Measurements from ENCODE around the gene DHTKD1. TPM values are rescaled to one million over a fixed set of nuclear protein-coding genes. Genes with fewer than 3 reads are reported as not detected.

Gene DHTKD1
- total RNA-seq, 2 donors from 2014 or later = 18.5 to 40.6 TPM

DNA sequence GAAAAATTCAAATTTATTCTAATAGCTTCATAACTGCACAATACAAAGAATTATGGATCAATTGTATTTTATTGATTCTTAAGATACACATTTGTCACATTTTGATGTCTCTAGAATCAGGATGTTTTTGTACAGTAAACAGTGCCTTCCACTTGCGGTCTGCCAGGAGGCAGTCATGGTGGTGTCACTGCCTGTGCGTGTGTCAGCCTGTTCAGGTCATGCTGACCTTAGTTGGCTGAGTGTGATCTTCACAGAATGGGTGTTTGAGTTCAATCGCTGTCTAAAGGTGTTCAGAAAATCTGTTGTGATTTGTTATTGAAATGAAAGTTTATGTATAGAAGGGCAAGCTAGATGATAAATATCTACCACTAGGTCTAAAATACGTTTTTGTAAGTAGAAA, 81.4 kb downstream of the DHTKD1 start:
- no peaks in the 10 kb centered on the region for H3K9me3 ChIP-seq
- DNase-seq = no peak
- H3K36me3 ChIP-seq = no peaks in the 10 kb centered on the region
- H3K4me1 ChIP-seq = no peaks in the 10 kb centered on the region
- TF ChIP-seq, protein P1, sequence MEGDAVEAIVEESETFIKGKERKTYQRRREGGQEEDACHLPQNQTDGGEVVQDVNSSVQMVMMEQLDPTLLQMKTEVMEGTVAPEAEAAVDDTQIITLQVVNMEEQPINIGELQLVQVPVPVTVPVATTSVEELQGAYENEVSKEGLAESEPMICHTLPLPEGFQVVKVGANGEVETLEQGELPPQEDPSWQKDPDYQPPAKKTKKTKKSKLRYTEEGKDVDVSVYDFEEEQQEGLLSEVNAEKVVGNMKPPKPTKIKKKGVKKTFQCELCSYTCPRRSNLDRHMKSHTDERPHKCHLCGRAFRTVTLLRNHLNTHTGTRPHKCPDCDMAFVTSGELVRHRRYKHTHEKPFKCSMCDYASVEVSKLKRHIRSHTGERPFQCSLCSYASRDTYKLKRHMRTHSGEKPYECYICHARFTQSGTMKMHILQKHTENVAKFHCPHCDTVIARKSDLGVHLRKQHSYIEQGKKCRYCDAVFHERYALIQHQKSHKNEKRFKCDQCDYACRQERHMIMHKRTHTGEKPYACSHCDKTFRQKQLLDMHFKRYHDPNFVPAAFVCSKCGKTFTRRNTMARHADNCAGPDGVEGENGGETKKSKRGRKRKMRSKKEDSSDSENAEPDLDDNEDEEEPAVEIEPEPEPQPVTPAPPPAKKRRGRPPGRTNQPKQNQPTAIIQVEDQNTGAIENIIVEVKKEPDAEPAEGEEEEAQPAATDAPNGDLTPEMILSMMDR (IDR thresholded peaks at IDR 0.05) = no peak
- no peak overlapping the region for H3K4me3 ChIP-seq
- no peak overlapping the region for H3K9ac ChIP-seq (ENCODE audit: low read depth in 2 of 2, low read length in 2 of 2)
- no peak overlapping the region for H3K27ac ChIP-seq
- H3K27me3 ChIP-seq = no peaks in the 10 kb centered on the region
- intact Hi-C loops (cut with DNase I) = no loop called here

DNA sequence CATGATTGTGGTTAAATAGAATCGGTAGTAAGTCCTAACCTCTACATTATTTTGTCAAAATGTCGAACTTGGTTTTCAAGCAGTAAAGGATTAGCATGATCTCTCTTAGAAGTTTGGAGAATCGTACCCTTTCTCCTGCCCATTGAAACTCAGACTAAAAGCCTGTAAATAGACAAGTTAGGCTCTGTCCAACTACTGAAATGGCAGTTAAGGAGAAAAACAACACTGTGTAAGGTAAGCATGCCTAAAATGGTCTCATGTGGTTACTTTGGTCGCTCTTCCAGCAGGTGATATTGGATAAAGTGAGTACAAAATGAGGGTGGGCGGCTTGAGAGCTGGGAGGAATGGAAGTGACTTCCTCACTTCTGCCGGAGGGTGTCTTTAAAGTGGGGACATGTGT, 85.8 kb downstream of the DHTKD1 start:
- intact Hi-C loops (cut with DNase I) = no loop called here
- Histone ChIP-seq H3K4me3 (no peak overlapping the region), H3K9me3 (no peaks in the 10 kb centered on the region), H3K27me3 (no peaks in the 10 kb centered on the region), H3K27ac (no peak overlapping the region), H3K36me3 (peaks cover 8% of the 10 kb centered on the region), H3K9ac (ENCODE audit: low read depth in 2 of 2, low read length in 2 of 2) (no peak overlapping the region), H3K4me1 (no peaks in the 10 kb centered on the region)
- DNase-seq = no peak
- TF ChIP-seq, protein P1 (IDR thresholded peaks at IDR 0.05) = no peak

DNA sequence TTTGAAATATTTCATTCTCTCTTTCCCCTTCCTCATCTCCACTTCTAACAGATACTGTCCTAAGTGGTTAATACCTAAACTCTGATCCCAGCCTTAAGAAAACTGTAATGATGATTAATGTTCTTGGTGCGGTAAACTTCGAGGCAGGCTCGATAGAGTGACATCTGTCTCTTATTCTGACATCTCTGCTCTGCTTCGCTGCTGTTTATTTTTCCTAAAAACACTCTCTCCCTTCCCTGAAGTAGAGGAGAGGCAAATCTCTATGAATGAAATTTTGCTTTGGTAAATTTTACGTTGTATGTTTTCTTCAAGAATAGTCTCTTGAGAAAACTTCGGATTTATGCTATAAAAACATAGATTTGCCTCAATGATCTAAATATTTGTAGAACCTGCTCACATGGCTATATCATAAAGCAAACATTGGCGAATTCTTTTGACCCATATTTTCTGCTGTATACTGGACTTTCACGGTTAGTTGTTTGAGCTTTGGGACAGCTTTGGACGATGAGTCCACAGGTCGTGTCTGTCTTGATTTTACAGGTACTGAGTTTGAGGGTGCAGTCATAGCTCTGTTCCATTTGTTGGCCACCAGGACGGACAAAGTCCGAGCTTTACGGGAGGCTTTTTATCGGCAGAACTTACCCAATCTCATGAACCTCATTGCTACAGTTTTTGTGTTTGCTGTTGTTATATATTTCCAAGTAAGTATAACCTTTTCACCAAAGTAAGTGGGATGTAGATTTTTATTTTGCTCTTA, 87.8 kb downstream of the DHTKD1 start:
- DNase-seq = peak; percentile 28
- Histone ChIP-seq H3K27ac (no peak overlapping the region), H3K27me3 (no peaks in the 10 kb centered on the region), H3K9me3 (no peaks in the 10 kb centered on the region), H3K36me3 (peaks cover 8% of the 10 kb centered on the region), H3K9ac (ENCODE audit: low read depth in 2 of 2, low read length in 2 of 2) (no peak overlapping the region), H3K4me3 (no peak overlapping the region), H3K4me1 (no peaks in the 10 kb centered on the region)
- intact Hi-C loops (cut with DNase I) = no loop called here
- TF ChIP-seq, protein P1 (IDR thresholded peaks at IDR 0.05) = no peak

DNA sequence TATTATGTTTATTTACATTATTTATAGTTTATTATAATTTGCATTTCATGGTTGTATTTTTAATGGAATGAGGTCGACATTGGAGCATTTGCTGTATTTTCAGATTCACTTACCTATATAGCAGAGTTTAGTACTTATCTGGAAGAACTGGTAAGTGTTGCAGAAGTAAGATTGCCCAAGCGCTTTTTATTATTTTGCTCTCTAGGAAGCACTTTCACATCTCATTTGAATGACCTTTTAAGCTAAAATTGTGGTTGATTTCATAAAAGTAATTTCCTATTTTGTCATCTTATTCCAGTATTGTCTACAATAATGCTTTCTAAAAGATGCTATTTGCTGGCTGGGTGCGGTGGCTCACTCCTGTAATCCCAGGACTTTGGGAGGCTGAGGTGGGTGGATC, 89.4 kb downstream of the DHTKD1 start:
- DNase-seq = no peak
- Histone ChIP-seq H3K27me3 (no peaks in the 10 kb centered on the region), H3K4me3 (no peak overlapping the region), H3K9me3 (no peaks in the 10 kb centered on the region), H3K9ac (ENCODE audit: low read depth in 2 of 2, low read length in 2 of 2) (no peak overlapping the region), H3K4me1 (no peaks in the 10 kb centered on the region), H3K27ac (no peak overlapping the region), H3K36me3 (peaks cover 8% of the 10 kb centered on the region)
- TF ChIP-seq, protein P1 (IDR thresholded peaks at IDR 0.05) = no peak
- intact Hi-C loops (cut with DNase I) = no loop called here

DNA sequence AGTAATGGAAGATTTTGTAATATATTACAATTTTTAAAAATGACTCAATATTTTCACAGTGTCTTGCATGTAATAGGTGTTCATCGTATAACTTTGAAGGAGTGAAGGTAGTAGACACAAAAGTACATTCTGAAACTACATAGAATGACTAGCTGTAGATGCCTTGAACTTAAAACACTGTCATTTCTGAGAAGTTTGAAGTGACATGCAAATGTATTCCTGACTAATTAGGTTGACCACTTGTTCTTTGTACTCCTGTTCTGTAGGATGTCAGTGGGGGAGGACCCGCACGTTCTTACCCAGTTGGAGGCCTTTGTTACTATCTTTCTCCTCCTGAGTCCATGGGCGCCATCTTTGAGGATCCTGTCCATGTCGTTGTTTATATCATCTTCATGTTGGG, 91.9 kb downstream of the DHTKD1 start:
- Histone ChIP-seq H3K4me3 (no peak overlapping the region), H3K9me3 (no peaks in the 10 kb centered on the region), H3K27me3 (no peaks in the 10 kb centered on the region), H3K9ac (ENCODE audit: low read depth in 2 of 2, low read length in 2 of 2) (no peak overlapping the region), H3K27ac (no peak overlapping the region), H3K4me1 (no peaks in the 10 kb centered on the region), H3K36me3 (peaks cover 8% of the 10 kb centered on the region)
- intact Hi-C loops (cut with DNase I) = no loop called here
- TF ChIP-seq, protein P1 (IDR thresholded peaks at IDR 0.05) = no peak
- no peak for DNase-seq
